Measurements from ENCODE around the gene MAP1B.

MAP1B gene

DNA sequence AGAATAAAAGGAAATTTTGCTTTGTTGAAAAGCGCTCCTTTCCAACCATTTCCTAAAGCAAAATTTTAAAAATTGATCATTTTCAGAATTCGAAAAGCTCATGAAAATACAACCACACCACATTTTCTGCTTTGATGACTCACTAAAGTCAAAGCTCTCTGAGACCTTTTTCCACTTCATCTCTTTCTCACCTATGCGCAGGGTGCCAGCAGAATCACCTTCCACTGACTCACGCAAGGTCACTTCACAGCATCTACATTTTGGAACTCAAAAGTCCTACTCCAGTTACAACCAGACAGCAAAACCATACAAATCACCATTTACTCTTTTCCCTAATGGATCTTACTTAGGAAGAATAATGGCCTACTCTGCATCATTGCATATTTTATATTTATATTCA is 106.2 kb downstream of the MAP1B start:
- Mint-ChIP-seq H3K9me3 (no peaks in the 10 kb centered on the region), H3K4me1 (ENCODE audit: low read depth) (peaks cover 18% of the 10 kb centered on the region), H3K27me3 (no peaks in the 10 kb centered on the region), H3K27ac (no peak overlapping the region), H3K36me3 (ENCODE audit: low read depth) (peaks cover 52% of the 10 kb centered on the region), H3K4me3 (no peak overlapping the region)
- DNase-seq: no peak

GRCh38 chr5:72214168-72214567 is 106.9 kb downstream of the MAP1B start:
- Mint-ChIP-seq H3K27ac (peak overlapping the region; percentile 7), H3K36me3 (ENCODE audit: low read depth) (peaks cover 59% of the 10 kb centered on the region), H3K4me1 (ENCODE audit: low read depth) (peaks cover 11% of the 10 kb centered on the region), H3K9me3 (no peaks in the 10 kb centered on the region), H3K4me3 (no peak overlapping the region), H3K27me3 (no peaks in the 10 kb centered on the region)
- no peak for DNase-seq

DNA sequence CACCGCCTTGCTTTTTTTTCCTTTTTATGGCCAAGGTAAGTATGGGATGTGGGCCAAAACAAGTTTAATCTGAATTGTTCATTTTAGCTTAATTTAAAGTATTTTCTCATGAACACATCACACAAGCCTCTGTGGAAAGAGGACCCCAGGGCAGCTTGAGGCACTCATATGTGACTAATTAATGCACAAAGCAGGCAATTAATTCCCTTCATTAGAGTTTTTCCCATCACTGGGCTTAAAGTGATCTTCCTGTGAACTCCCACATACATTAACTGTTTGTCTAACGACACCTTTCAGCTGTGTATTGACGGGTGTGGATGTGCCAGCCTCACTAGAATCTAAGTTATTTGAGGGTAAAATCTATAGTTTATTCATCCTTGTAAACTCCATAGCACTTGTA is 109.5 kb downstream of the MAP1B start:
- Mint-ChIP-seq H3K4me1 (ENCODE audit: low read depth) (peaks cover 10% of the 10 kb centered on the region), H3K4me3 (no peak overlapping the region), H3K27me3 (no peaks in the 10 kb centered on the region), H3K36me3 (ENCODE audit: low read depth) (peaks cover 77% of the 10 kb centered on the region), H3K27ac (no peak overlapping the region), H3K9me3 (no peaks in the 10 kb centered on the region)
- DNase-seq: no peak

GRCh38 chr5:72221099-72221498 is 113.8 kb downstream of the MAP1B start:
- Mint-ChIP-seq H3K9me3 (no peaks in the 10 kb centered on the region), H3K4me1 (ENCODE audit: low read depth) (no peaks in the 10 kb centered on the region), H3K36me3 (ENCODE audit: low read depth) (peaks cover 100% of the 10 kb centered on the region), H3K27me3 (no peaks in the 10 kb centered on the region), H3K4me3 (no peak overlapping the region), H3K27ac (no peak overlapping the region)
- DNase-seq: no peak

DNA sequence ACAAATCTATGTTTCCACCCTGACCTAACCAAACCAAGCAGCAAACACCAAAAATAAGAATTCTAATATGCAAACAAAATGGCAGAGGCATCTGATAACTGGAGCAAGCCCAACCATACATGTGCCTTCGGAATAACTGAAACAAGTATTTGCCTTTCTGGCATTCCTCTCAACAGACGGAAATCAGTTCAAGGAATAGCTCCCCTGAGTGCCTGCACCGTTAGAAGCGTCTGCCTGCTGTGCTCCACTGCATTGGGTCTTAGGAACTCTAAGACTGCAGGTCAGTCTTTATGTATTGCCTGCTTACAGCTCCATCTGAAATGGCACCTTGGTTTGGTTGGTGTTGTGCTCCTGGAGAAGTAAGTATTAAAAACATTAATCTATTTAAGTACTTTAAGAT is 114.3 kb downstream of the MAP1B start:
- Mint-ChIP-seq H3K4me3 (no peak overlapping the region), H3K36me3 (ENCODE audit: low read depth) (peaks cover 100% of the 10 kb centered on the region), H3K27ac (no peak overlapping the region), H3K9me3 (no peaks in the 10 kb centered on the region), H3K27me3 (no peaks in the 10 kb centered on the region), H3K4me1 (ENCODE audit: low read depth) (no peaks in the 10 kb centered on the region)
- DNase-seq: no peak

DNA sequence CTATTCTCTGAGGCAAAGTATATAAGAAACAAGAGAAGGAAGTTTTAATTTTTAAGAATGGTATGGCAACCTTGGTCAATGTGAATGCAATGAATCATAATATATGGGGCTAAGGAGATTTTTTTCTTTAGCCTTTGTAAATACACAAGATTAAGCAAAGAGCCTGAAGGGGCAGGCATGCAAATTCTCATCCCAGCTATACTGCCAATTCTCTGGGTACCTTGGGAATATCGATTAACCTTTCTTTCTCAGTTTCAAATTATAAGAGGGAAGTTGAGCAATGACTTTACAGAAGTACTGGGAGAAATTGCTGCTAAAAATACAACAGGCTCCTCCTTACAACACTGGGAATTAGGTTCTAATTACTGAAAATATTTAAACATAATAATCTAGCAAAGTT is 115.2 kb downstream of the MAP1B start:
- no peak for DNase-seq
- no peak overlapping the region for H3K4me3 Mint-ChIP-seq
- no peak overlapping the region for H3K27ac Mint-ChIP-seq
- H3K36me3 Mint-ChIP-seq (ENCODE audit: low read depth): peaks cover 100% of the 10 kb centered on the region
- no peaks in the 10 kb centered on the region for H3K9me3 Mint-ChIP-seq
- H3K27me3 Mint-ChIP-seq: no peaks in the 10 kb centered on the region
- no peaks in the 10 kb centered on the region for H3K4me1 Mint-ChIP-seq (ENCODE audit: low read depth)

DNA sequence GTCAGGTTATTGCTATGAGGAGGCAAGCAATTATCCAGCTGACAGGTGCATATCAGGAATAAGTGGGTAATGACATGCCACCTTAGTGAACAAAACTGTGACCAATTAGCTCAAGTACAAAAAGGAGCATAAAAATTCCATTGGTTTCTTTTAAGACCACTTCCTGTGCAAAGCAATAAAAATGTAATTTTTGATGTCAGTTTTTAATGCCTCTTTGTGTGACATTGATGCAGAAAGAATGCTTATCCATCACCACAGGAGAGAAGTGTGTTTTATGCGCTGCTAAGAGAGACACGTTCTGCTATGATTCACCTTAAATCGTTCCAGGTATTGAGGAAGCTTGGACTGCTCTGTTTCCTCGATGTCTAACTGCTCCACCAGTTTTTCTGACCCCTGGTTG is 116.1 kb downstream of the MAP1B start:
- H3K4me3 Mint-ChIP-seq: no peak overlapping the region
- H3K27me3 Mint-ChIP-seq: no peaks in the 10 kb centered on the region
- H3K4me1 Mint-ChIP-seq (ENCODE audit: low read depth): no peaks in the 10 kb centered on the region
- no peak overlapping the region for H3K27ac Mint-ChIP-seq
- no peak for DNase-seq
- H3K9me3 Mint-ChIP-seq: no peaks in the 10 kb centered on the region
- H3K36me3 Mint-ChIP-seq (ENCODE audit: low read depth): peaks cover 100% of the 10 kb centered on the region

DNA sequence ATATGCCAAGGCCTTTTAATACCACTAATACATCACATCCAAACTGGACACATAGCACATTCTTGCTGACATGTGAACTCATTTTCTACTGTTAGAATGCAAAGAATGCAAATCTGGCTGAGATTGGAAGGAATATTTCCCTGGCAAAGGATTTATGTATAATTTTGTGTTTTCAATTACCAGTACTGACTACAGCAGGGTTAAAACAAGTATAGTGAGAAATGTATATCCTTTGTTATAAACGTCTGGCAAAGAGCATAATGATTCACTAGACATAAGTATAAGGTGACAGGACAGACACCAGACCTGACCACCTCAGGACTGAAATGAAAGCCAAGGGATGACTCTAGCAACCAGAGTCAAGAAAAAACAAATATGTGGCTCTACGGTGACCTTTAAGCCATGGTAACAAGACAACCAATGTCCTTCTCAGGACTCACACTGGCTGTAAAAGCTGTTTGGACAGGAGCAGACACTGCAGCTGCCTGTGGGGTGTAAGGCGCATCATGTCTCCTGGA is 117.7 kb downstream of the MAP1B start:
- Mint-ChIP-seq H3K27me3 (no peaks in the 10 kb centered on the region), H3K9me3 (no peaks in the 10 kb centered on the region), H3K27ac (no peak overlapping the region), H3K36me3 (ENCODE audit: low read depth) (peaks cover 99% of the 10 kb centered on the region), H3K4me1 (ENCODE audit: low read depth) (no peaks in the 10 kb centered on the region), H3K4me3 (no peak overlapping the region)
- DNase-seq: no peak

DNA sequence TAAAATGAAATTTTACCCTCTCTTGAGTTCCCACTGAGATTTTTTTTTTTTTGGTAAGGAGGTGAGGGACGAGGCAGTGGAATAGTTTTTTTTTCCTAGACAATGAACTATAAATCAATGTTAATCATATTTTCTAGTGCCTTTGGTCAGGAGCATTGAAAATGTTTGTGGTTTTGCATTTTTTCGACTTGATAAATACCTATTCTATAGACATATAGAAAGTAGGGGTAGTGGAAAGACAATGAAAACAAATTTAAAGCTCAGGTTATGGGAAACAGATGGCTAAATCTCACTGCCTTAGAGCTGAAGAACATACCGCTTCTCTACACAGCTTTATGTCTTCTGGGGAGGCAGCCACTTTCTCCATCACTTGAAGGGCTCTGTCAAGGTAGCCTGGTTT is 118.5 kb downstream of the MAP1B start:
- Mint-ChIP-seq H3K9me3 (no peaks in the 10 kb centered on the region), H3K4me1 (ENCODE audit: low read depth) (peaks cover 3% of the 10 kb centered on the region), H3K27me3 (no peaks in the 10 kb centered on the region), H3K4me3 (no peak overlapping the region), H3K27ac (no peak overlapping the region), H3K36me3 (ENCODE audit: low read depth) (peaks cover 99% of the 10 kb centered on the region)
- no peak for DNase-seq

DNA sequence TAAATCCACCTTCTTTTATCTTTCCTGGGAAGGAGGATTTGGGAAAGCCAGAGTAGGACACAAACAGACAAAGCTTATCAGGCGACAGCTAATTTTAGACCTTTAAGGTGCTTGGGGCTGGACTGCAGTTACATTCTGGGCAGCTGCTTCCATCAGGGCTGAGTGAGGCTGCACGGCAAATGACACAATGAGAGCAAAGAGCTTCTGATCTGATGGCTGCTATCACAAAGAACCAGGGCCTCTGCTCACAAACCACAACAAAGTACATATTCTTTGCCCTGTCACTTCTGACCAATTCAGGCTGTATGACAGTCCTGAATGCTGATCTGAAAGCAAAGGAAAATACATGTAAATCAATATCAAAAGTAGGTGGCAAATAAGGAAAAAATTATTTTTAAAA is 119.7 kb downstream of the MAP1B start:
- H3K27ac Mint-ChIP-seq: no peak overlapping the region
- H3K4me1 Mint-ChIP-seq (ENCODE audit: low read depth): peaks cover 10% of the 10 kb centered on the region
- no peak overlapping the region for H3K4me3 Mint-ChIP-seq
- no peak for DNase-seq
- H3K36me3 Mint-ChIP-seq (ENCODE audit: low read depth): peaks cover 99% of the 10 kb centered on the region
- no peaks in the 10 kb centered on the region for H3K27me3 Mint-ChIP-seq
- no peaks in the 10 kb centered on the region for H3K9me3 Mint-ChIP-seq

- DNase-seq: no peak
- H3K27me3 Mint-ChIP-seq: no peaks in the 10 kb centered on the region
- peaks cover 93% of the 10 kb centered on the region for H3K36me3 Mint-ChIP-seq (ENCODE audit: low read depth)
- peaks cover 27% of the 10 kb centered on the region for H3K4me1 Mint-ChIP-seq (ENCODE audit: low read depth)
- no peak overlapping the region for H3K27ac Mint-ChIP-seq
- H3K4me3 Mint-ChIP-seq: no peak overlapping the region
- no peaks in the 10 kb centered on the region for H3K9me3 Mint-ChIP-seq
Observed at GRCh38 chr5:72228960-72229359, 121.7 kb downstream of the MAP1B start.

DNA sequence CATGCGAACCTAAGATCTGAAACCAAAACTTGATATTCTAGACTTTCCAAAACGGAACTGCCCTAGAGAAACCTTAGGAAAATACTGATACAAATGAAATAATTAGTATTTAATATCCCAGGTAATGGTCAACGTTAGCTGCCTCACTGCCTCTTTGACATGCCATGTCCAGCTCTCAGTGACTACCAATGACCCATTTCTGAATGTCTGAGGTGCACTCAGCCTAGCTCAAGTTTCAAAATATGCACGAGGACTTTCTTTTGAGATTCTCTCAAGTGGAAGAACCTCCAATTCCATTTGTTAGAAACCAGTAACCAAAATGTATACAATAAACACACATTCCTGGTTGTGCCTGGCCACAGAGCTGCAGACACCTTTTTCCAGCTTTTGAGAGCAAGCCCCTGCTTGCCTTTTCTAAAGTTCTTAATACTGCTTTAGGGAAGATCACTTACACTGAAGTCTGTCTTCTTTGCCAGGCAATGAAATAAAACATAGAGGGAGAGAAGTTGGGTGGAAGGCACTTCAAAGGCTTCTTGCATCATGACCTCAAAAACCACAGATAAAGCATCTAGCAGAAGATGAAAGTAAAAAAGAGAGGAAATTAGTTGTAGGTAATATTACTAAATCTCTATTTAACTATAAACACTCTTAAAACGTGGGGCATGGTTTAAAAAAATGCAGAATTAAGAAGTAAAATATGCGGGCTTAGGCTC is 124.9 kb downstream of the MAP1B start:
- Mint-ChIP-seq H3K27ac (no peak overlapping the region), H3K4me3 (peak overlapping the region; percentile 0), H3K4me1 (ENCODE audit: low read depth) (peaks cover 54% of the 10 kb centered on the region)

GRCh38 chr5:72232838-72233237 is 125.6 kb downstream of the MAP1B start:
- Mint-ChIP-seq H3K9me3 (no peaks in the 10 kb centered on the region), H3K27me3 (no peaks in the 10 kb centered on the region), H3K27ac (no peak overlapping the region), H3K4me3 (peak overlapping the region; percentile 0), H3K4me1 (ENCODE audit: low read depth) (peaks cover 54% of the 10 kb centered on the region), H3K36me3 (ENCODE audit: low read depth) (peaks cover 93% of the 10 kb centered on the region)
- DNase-seq: no peak

More for the DNA sequence above, 124.9 kb downstream of the MAP1B start:
- DNase-seq: no peak
- Mint-ChIP-seq H3K27me3 (no peaks in the 10 kb centered on the region), H3K36me3 (ENCODE audit: low read depth) (peaks cover 93% of the 10 kb centered on the region), H3K9me3 (no peaks in the 10 kb centered on the region)

- peaks cover 93% of the 10 kb centered on the region for H3K36me3 Mint-ChIP-seq (ENCODE audit: low read depth)
- H3K9me3 Mint-ChIP-seq: no peaks in the 10 kb centered on the region
- H3K27ac Mint-ChIP-seq: no peak overlapping the region
- no peak for DNase-seq
- H3K4me3 Mint-ChIP-seq: no peak overlapping the region
- H3K4me1 Mint-ChIP-seq (ENCODE audit: low read depth): peaks cover 54% of the 10 kb centered on the region
- no peaks in the 10 kb centered on the region for H3K27me3 Mint-ChIP-seq
Observed at GRCh38 chr5:72233835-72234234, 126.6 kb downstream of the MAP1B start.

DNA sequence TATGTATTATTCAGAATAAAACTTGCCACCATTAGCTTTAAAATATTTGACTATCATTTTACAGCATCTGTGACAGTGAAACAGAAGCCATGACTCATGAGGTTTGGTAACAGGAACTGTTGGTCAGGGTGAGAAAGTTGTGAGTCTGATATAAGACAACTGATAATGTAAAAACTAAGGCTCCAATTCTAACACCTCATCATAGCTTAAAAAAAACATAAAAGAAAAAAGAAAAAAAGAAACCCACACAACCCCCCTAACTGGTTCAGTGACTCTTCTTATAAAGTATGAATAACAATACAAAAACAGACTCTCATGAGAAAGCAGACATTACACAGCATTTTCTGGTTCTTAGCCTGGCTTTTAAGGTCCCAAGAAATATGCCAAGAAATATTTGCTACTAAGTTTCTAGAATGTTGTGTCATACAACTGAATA is 127.0 kb downstream of the MAP1B start:
- Mint-ChIP-seq H3K27ac (peak overlapping the region; percentile 76), H3K27me3 (no peaks in the 10 kb centered on the region), H3K4me1 (ENCODE audit: low read depth) (peaks cover 54% of the 10 kb centered on the region), H3K4me3 (peak overlapping the region; percentile 14), H3K9me3 (no peaks in the 10 kb centered on the region), H3K36me3 (ENCODE audit: low read depth) (peaks cover 95% of the 10 kb centered on the region)
- no peak for DNase-seq

All from activated T-cell treated with anti-CD3 and anti-CD28 coated beads, Interleukin-2, amount 50 U/mL, for 24 hours (primary cell).